H9 (cell line): ENCODE results near the gene FAM120A. TPM values are rescaled to one million over a fixed set of nuclear protein-coding genes. Genes with fewer than 3 reads are reported as not detected.
A peak's percentile ranks its signal among the peaks of the same experiment; 100 is the strongest.

Source experiments
- DNase-seq: peaks from one replicate; pipeline ENCODE4 v3.0.0-alpha.2; 2017
- H2AFZ ChIP-seq: one replicate; pipeline ENCODE4 v1.6.1; 2013; ENCODE audit warnings: mild to moderate bottlenecking, low read length, control low read depth, moderate library complexity
- H2AK5ac ChIP-seq: 2 replicates; pipeline ENCODE4 v1.6.1; 2013; ENCODE audit warnings: low read length, control low read depth, mixed read lengths; ENCODE audit not compliant: insufficient read length
- H2BK120ac ChIP-seq: one replicate; pipeline ENCODE4 v1.6.1; 2013; ENCODE audit warnings: low read depth, mild to moderate bottlenecking, low read length, control low read depth, inconsistent platforms; ENCODE audit not compliant: poor library complexity, severe bottlenecking
- H2BK12ac ChIP-seq: 2 replicates; pipeline ENCODE4 v1.6.1; 2013; ENCODE audit warnings: low read length, control low read depth, mixed read lengths, low read depth; ENCODE audit not compliant: insufficient read length
- H2BK15ac ChIP-seq: 2 replicates; pipeline ENCODE4 v1.6.1; 2013; ENCODE audit warnings: low read depth, low read length, control low read depth
- H2BK20ac ChIP-seq: one replicate; pipeline ENCODE4 v1.6.1; 2013; ENCODE audit warnings: low read depth, mild to moderate bottlenecking, low read length, control low read depth, inconsistent platforms; ENCODE audit not compliant: poor library complexity, severe bottlenecking
- H2BK5ac ChIP-seq: 2 replicates; pipeline ENCODE4 v1.6.1; 2013; ENCODE audit warnings: low read length, control low read depth, mixed read lengths; ENCODE audit not compliant: insufficient read length
- H3K14ac ChIP-seq: 2 replicates; pipeline ENCODE4 v1.6.1; 2013; ENCODE audit warnings: low read length, control low read depth; ENCODE audit not compliant: insufficient read depth
- H3K18ac ChIP-seq: 2 replicates; pipeline ENCODE4 v1.6.1; 2013; ENCODE audit warnings: low read depth, mild to moderate bottlenecking, mixed read lengths, low read length, control low read depth; ENCODE audit not compliant: insufficient read length
- H3K23ac ChIP-seq: 2 replicates; pipeline ENCODE4 v1.6.1; 2013; ENCODE audit warnings: low read length, control low read depth, mixed read lengths, low read depth; ENCODE audit not compliant: insufficient read length
- H3K23me2 ChIP-seq: 2 replicates; pipeline ENCODE4 v1.6.1; 2013; ENCODE audit warnings: low read depth, mild to moderate bottlenecking, mixed read lengths, low read length, control low read depth; ENCODE audit not compliant: insufficient read length, poor library complexity, severe bottlenecking
- H3K27ac ChIP-seq: 2 replicates; pipeline ENCODE4 v1.5.1; 2013; ENCODE audit warnings: low read length, control low read depth, mixed read lengths, low read depth; ENCODE audit not compliant: insufficient read length
- H3K27me3 ChIP-seq: 2 replicates; pipeline ENCODE4 v1.6.1; 2013; ENCODE audit warnings: low read length, control low read depth, inconsistent platforms; ENCODE audit not compliant: insufficient read depth
- H3K4ac ChIP-seq: 2 replicates; pipeline ENCODE4 v1.6.1; 2013; ENCODE audit warnings: low read depth, mild to moderate bottlenecking, control low read depth, inconsistent platforms, low read length, moderate library complexity
- H3K4me1 ChIP-seq: 2 replicates; pipeline ENCODE4 v1.6.1; 2013; ENCODE audit warnings: low read length, control low read depth, inconsistent platforms; ENCODE audit not compliant: insufficient read depth
- H3K4me2 ChIP-seq: 2 replicates; pipeline ENCODE4 v1.6.1; 2013; ENCODE audit warnings: low read length, control low read depth, mixed read lengths; ENCODE audit not compliant: insufficient read length, insufficient read depth
- H3K56ac ChIP-seq: 2 replicates; pipeline ENCODE4 v1.6.1; 2013; ENCODE audit warnings: low read depth, mild to moderate bottlenecking, mixed read lengths, low read length, control low read depth; ENCODE audit not compliant: insufficient read length
- H3K79me1 ChIP-seq: 2 replicates; pipeline ENCODE4 v1.6.1; 2013; ENCODE audit warnings: low read depth, mild to moderate bottlenecking, moderate library complexity, low read length, control low read depth, inconsistent platforms; ENCODE audit not compliant: insufficient read depth, poor library complexity, severe bottlenecking
- H3K79me2 ChIP-seq: 2 replicates; pipeline ENCODE4 v1.6.1; 2013; ENCODE audit warnings: low read length, control low read depth, inconsistent platforms; ENCODE audit not compliant: insufficient read depth
- H3K9ac ChIP-seq: 2 replicates; pipeline ENCODE4 v1.6.1; 2013; ENCODE audit warnings: low read length, control low read depth, mixed read lengths; ENCODE audit not compliant: insufficient read length; ENCODE audit errors: extremely low read depth
- H3K9me3 ChIP-seq: one replicate; pipeline ENCODE4 v1.6.1; 2013; ENCODE audit warnings: low read depth, low read length, inconsistent platforms; ENCODE audit not compliant: control insufficient read depth
- H3T11ph ChIP-seq: one replicate; pipeline ENCODE4 v1.6.1; 2013; ENCODE audit warnings: mild to moderate bottlenecking, low read length, control low read depth, inconsistent platforms
- H4K20me1 ChIP-seq: one replicate; pipeline ENCODE4 v1.6.1; 2013; ENCODE audit not compliant: control insufficient read depth, insufficient read length, insufficient read depth
- H4K5ac ChIP-seq: 2 replicates; pipeline ENCODE4 v1.6.1; 2013; ENCODE audit warnings: low read depth, mild to moderate bottlenecking, mixed read lengths, low read length, control low read depth; ENCODE audit not compliant: insufficient read length
- H4K8ac ChIP-seq: replicated peaks from 2 replicates; pipeline ENCODE4 v1.6.1; 2013; ENCODE audit warnings: low read length, control low read depth, mixed read lengths, low read depth; ENCODE audit not compliant: insufficient read length
- H4K91ac ChIP-seq: 2 replicates; pipeline ENCODE4 v1.6.1; 2013; ENCODE audit warnings: low read depth, mild to moderate bottlenecking, moderate library complexity, mixed read lengths, low read length, control low read depth; ENCODE audit not compliant: insufficient read length
- H3K27ac Mint-ChIP-seq, 3 experiments: 2 replicates in 2 of 3; 3 replicates in 1 of 3; pipeline ENCODE4 v1.8.0; 2020 to 2021; ENCODE audit warnings: mixed read lengths in 3 of 3, mild to moderate bottlenecking in 1 of 3, moderate library complexity in 1 of 3
- H3K27me3 Mint-ChIP-seq: 2 replicates; pipeline ENCODE4 v1.8.0; 2021; ENCODE audit warnings: low read depth, mild to moderate bottlenecking, moderate library complexity, mixed read lengths
- H3K36me3 Mint-ChIP-seq, 3 experiments: 2 replicates in 2 of 3; 3 replicates in 1 of 3; pipeline ENCODE4 v1.8.0; 2020 to 2021; ENCODE audit warnings: low read depth in 3 of 3, mixed read lengths in 3 of 3; ENCODE audit not compliant: insufficient read depth in 1 of 3
- H3K4me1 Mint-ChIP-seq, 2 experiments: 2 replicates each; pipeline ENCODE4 v1.8.0; 2020; ENCODE audit warnings: mixed read lengths in 2 of 2
- H3K4me3 Mint-ChIP-seq, 2 experiments: 2 replicates in 1 of 2; 3 replicates in 1 of 2; pipeline ENCODE4 v1.8.0; 2020 to 2021; ENCODE audit warnings: mild to moderate bottlenecking in 2 of 2, mixed read lengths in 2 of 2, moderate library complexity in 1 of 2
- H3K9me3 Mint-ChIP-seq, 2 experiments: 2 replicates in 1 of 2; 3 replicates in 1 of 2; pipeline ENCODE4 v1.8.0; 2020; ENCODE audit warnings: mild to moderate bottlenecking in 2 of 2, mixed read lengths in 2 of 2, moderate library complexity in 1 of 2
- WGBS: extraction: QIAGEN DNeasy Blood & Tissue Kit; methylation state at CpG from one replicate; pipeline ENCODE4 v1.1.7; 2013; ENCODE audit warnings: missing lambda C conversion rate, low lambda C conversion rate, mixed read lengths; ENCODE audit not compliant: insufficient read length; ENCODE audit errors: extremely low coverage; 5-methylcytosine and 5-hydroxymethylcytosine counted together
- total RNA-seq: library from RNA; stranded (reverse); gene quantifications from 2 replicates; pipeline ENCODE4 v1.2.1, GENCODE V29; 2021
- TF ChIP-seq, protein P1 (sequence below): fragments of 200-600 bp; sonication (generic); conservative IDR thresholded peaks from 3 replicates; pipeline ENCODE4 v1.8.0; 2021; ENCODE audit warnings: antibody characterized with exemption, mild to moderate bottlenecking

Gene FAM120A
- total RNA-seq, 1 experiment from 2014 or later = 57.7 TPM

DNA sequence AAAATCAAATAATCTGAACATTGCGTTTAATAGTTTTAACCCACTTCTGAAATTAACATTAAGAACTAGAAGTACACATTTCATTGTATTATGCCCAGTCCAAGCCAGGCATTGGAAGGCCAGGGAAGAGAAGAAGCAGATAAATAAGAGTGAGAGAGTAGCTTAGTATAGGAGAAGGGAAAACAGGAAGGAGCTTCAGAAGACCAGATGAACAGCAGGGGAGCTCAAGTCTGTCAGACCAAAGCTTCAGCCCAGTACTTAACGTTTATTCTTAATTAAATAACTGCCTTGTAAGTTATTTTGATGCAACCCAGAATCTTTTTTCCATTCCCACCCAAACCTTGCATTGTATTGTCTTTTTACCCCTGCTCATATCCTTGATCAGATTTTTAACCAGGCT, 13.4 kb downstream of the FAM120A start:
- Histone ChIP-seq H2BK12ac (no peak overlapping the region), H2BK15ac (no peak overlapping the region), H3K9me3 (no peaks in the 10 kb centered on the region), H2BK120ac (no peak overlapping the region), H4K8ac (no peak overlapping the region), H4K20me1 (no peaks in the 10 kb centered on the region), H3K9ac (no peak overlapping the region), H3T11ph (no peak overlapping the region), H4K91ac (no peak overlapping the region), H2BK5ac (no peak overlapping the region), H3K23me2 (no peaks in the 10 kb centered on the region), H3K14ac (no peak overlapping the region), H4K5ac (no peak overlapping the region), H3K4me2 (no peak overlapping the region), H3K27me3 (no peaks in the 10 kb centered on the region), H2AK5ac (no peak overlapping the region), H3K23ac (no peak overlapping the region), H3K4ac (no peak overlapping the region), H3K4me1 (peaks cover 23% of the 10 kb centered on the region), H3K56ac (no peak overlapping the region), H3K79me1 (peaks cover 14% of the 10 kb centered on the region), H2BK20ac (no peak overlapping the region), H3K79me2 (peaks cover 43% of the 10 kb centered on the region), H3K27ac (no peak overlapping the region), H2AFZ (no peak overlapping the region), H3K18ac (no peak overlapping the region)
- Mint-ChIP-seq H3K27ac (peak overlapping the region in 1 of 3 experiments; percentile 43; a peak in 3 of 7 replicates), H3K9me3 (no peaks in the 10 kb centered on the region), H3K36me3 (no peaks in the 10 kb centered on the region), H3K4me1 (peaks cover 68 to 75% of the 10 kb centered on the region in 2 experiments), H3K4me3 (peak overlapping the region in 1 of 2 experiments; percentile 6; a peak in 2 of 5 replicates), H3K27me3 (no peaks in the 10 kb centered on the region)
- DNase-seq = no peak
- WGBS = no CpG with 5 or more reads among the region's 2 CpGs
- TF ChIP-seq, protein P1, sequence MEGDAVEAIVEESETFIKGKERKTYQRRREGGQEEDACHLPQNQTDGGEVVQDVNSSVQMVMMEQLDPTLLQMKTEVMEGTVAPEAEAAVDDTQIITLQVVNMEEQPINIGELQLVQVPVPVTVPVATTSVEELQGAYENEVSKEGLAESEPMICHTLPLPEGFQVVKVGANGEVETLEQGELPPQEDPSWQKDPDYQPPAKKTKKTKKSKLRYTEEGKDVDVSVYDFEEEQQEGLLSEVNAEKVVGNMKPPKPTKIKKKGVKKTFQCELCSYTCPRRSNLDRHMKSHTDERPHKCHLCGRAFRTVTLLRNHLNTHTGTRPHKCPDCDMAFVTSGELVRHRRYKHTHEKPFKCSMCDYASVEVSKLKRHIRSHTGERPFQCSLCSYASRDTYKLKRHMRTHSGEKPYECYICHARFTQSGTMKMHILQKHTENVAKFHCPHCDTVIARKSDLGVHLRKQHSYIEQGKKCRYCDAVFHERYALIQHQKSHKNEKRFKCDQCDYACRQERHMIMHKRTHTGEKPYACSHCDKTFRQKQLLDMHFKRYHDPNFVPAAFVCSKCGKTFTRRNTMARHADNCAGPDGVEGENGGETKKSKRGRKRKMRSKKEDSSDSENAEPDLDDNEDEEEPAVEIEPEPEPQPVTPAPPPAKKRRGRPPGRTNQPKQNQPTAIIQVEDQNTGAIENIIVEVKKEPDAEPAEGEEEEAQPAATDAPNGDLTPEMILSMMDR = no peak
